Skeletal muscle tissue (tissue), 4 donors: ENCODE results near the gene NCOA4. TPM values are rescaled to one million over a fixed set of nuclear protein-coding genes. Genes with fewer than 3 reads are reported as not detected.
"Not testable (repeated sequence)": the region's sequence is repeated elsewhere in the genome, so short reads cannot be mapped to it uniquely, and the experiment has no call there.

Experiments used
- H3K27ac ChIP-seq: one replicate; pipeline ENCODE4 v1.7.0; 2013; ENCODE audit warnings: mild to moderate bottlenecking, low read depth, low read length, inconsistent platforms
- H3K27me3 ChIP-seq, 3 donors: one replicate each; pipeline ENCODE4 v1.7.0; 2013; ENCODE audit warnings: low read length in 3 of 3; ENCODE audit not compliant: control insufficient read depth in 3 of 3, insufficient read depth in 3 of 3
- H3K36me3 ChIP-seq, 3 donors: one replicate each; pipeline ENCODE4 v1.7.0; 2013; ENCODE audit warnings: low read length in 3 of 3; ENCODE audit not compliant: control insufficient read depth in 3 of 3, insufficient read depth in 3 of 3
- H3K4me1 ChIP-seq, 3 donors: one replicate each; pipeline ENCODE4 v1.7.0; 2013; ENCODE audit warnings: low read length in 3 of 3, mild to moderate bottlenecking in 3 of 3; ENCODE audit not compliant: control insufficient read depth in 3 of 3, insufficient read depth in 3 of 3
- H3K4me3 ChIP-seq, 3 donors: one replicate each; pipeline ENCODE4 v1.7.0; 2013; ENCODE audit warnings: low read length in 3 of 3
- H3K9ac ChIP-seq, 3 donors: one replicate each; pipeline ENCODE4 v1.7.0; 2013; ENCODE audit warnings: low read length in 3 of 3, mild to moderate bottlenecking in 3 of 3, moderate library complexity in 2 of 3, low read depth in 1 of 3
- H3K9me3 ChIP-seq, 3 donors: one replicate each; pipeline ENCODE4 v1.7.0; 2013; ENCODE audit warnings: low read length in 3 of 3; ENCODE audit not compliant: control insufficient read depth in 3 of 3
- total RNA-seq: library from RNA; depleted of rRNA; stranded (reverse); fragments of >200 nt; gene quantifications from one replicate; pipeline ENCODE4 v1.2.3, GENCODE V29; 2014
- donor health status: Osteomylitis.

The NCOA4 gene
- total RNA-seq, 1 donor from 2014 or later: 338 TPM

GRCh38 chr10:45997557-45997956, 32.9 kb downstream of the NCOA4 start:
- Histone ChIP-seq H3K9me3 (no peaks in the 10 kb centered on the region), H3K4me1 (no peaks in the 10 kb centered on the region), H3K36me3 (peaks cover 8 to 31% (median 20%) of the 10 kb centered on the region in 3 donors)

GRCh38 chr10:45985590-45985989, 44.8 kb downstream of the NCOA4 start:
- not testable (repeated sequence) for H3K4me3 ChIP-seq, H3K27me3 ChIP-seq, H3K9me3 ChIP-seq, H3K9ac ChIP-seq, H3K4me1 ChIP-seq, H3K27ac ChIP-seq
- H3K36me3 ChIP-seq: peaks cover 8 to 17% (median 14%) of the 10 kb centered on the region in 3 donors

More at GRCh38 chr10:45997557-45997956, 32.9 kb downstream of the NCOA4 start:
- Histone ChIP-seq H3K27me3 (no peaks in the 10 kb centered on the region), H3K27ac (no peak overlapping the region), H3K9ac (no peak overlapping the region), H3K4me3 (no peak overlapping the region)

- H3K4me1 ChIP-seq: not testable (repeated sequence)
Measured at GRCh38 chr10:45984473-45984872, 46.0 kb downstream of the NCOA4 start.

GRCh38 chr10:45983538-45984186, 46.8 kb downstream of the NCOA4 start:
- not testable (repeated sequence) for H3K9ac ChIP-seq, H3K4me1 ChIP-seq, H3K4me3 ChIP-seq, H3K27ac ChIP-seq, H3K27me3 ChIP-seq, H3K9me3 ChIP-seq
- H3K36me3 ChIP-seq: peaks cover 8 to 14% (median 14%) of the 10 kb centered on the region in 3 donors

More at GRCh38 chr10:45984473-45984872, 46.0 kb downstream of the NCOA4 start:
- not testable (repeated sequence) for H3K9me3 ChIP-seq, H3K27ac ChIP-seq, H3K4me3 ChIP-seq, H3K27me3 ChIP-seq, H3K9ac ChIP-seq
- peaks cover 8 to 15% (median 14%) of the 10 kb centered on the region in 3 donors for H3K36me3 ChIP-seq

- not testable (repeated sequence) for H3K27me3 ChIP-seq, H3K9me3 ChIP-seq, H3K4me3 ChIP-seq, H3K9ac ChIP-seq, H3K4me1 ChIP-seq, H3K36me3 ChIP-seq, H3K27ac ChIP-seq
Measured at GRCh38 chr10:45981367-45981766, 49.1 kb downstream of the NCOA4 start.

- H3K4me1 ChIP-seq, H3K27me3 ChIP-seq, H3K4me3 ChIP-seq, H3K36me3 ChIP-seq, H3K9ac ChIP-seq, H3K9me3 ChIP-seq: not testable (repeated sequence)
- H3K27ac ChIP-seq: peak overlapping the region; percentile 69
Measured at GRCh38 chr10:45978554-45978953, 51.9 kb downstream of the NCOA4 start.

- not testable (repeated sequence) for H3K27ac ChIP-seq, H3K9ac ChIP-seq
- peak overlapping the region in 1 of 3 donors; percentile 13 for H3K4me3 ChIP-seq
Measured at GRCh38 chr10:45974041-45974440, 56.4 kb downstream of the NCOA4 start.

GRCh38 chr10:45972813-45973169, 57.6 kb downstream of the NCOA4 start:
- Histone ChIP-seq H3K4me3 (peak overlapping the region; percentile 81 to 91 (median 86)), H3K27ac (peak overlapping the region; percentile 70), H3K4me1 (peaks cover 6 to 17% (median 9%) of the 10 kb centered on the region in 3 donors), H3K9ac (peak overlapping the region; percentile 86 to 89 (median 86))
- H3K27me3 ChIP-seq, H3K36me3 ChIP-seq, H3K9me3 ChIP-seq: not testable (repeated sequence)

More at GRCh38 chr10:45974041-45974440, 56.4 kb downstream of the NCOA4 start:
- H3K36me3 ChIP-seq, H3K9me3 ChIP-seq, H3K27me3 ChIP-seq: not testable (repeated sequence)
- H3K4me1 ChIP-seq: peaks cover 6 to 17% (median 9%) of the 10 kb centered on the region in 3 donors

GRCh38 chr10:45972106-45972812, 58.2 kb downstream of the NCOA4 start, which contains the start of gene TIMM23:
TIMM23 (plus strand) TSS chr10:45972489; CDS start chr10:45972625, 136 bp downstream.
- H3K4me3 ChIP-seq: peak within 1 kb of the TSS; percentile 81 to 91 (median 86)
- H3K27me3 ChIP-seq, H3K36me3 ChIP-seq, H3K9me3 ChIP-seq: not testable (repeated sequence)
- peaks cover 6 to 17% (median 9%) of the 10 kb centered on the region in 3 donors for H3K4me1 ChIP-seq
- peak within 1 kb of the TSS; percentile 86 to 89 (median 86) for H3K9ac ChIP-seq
- H3K27ac ChIP-seq: peak within 1 kb of the TSS; percentile 70

- Histone ChIP-seq H3K9ac (peak overlapping the region; percentile 68 to 86 (median 86)), H3K4me1 (peaks cover 6 to 17% (median 9%) of the 10 kb centered on the region in 3 donors), H3K27ac (peak overlapping the region; percentile 70), H3K4me3 (peak overlapping the region; percentile 80 to 86 (median 81))
- H3K27me3 ChIP-seq, H3K36me3 ChIP-seq, H3K9me3 ChIP-seq: not testable (repeated sequence)
Measured at GRCh38 chr10:45971742-45972105, 58.7 kb downstream of the NCOA4 start.
